ENCODE measurements around the gene TIMM23.

- TF ChIP-seq POLR2A (IDR thresholded peaks at IDR 0.05) (no peak), CTCF (IDR thresholded peaks at IDR 0.05 in 4 of 5, conservative IDR thresholded peaks at IDR 0.05 in 1 of 5) (no peak)
Measured at GRCh38 chr10:46026106-46026505, 53.8 kb downstream of the TIMM23 start.
